Stimulated activated CD8-positive, alpha-beta memory T cell treated with anti-CD3 and anti-CD28 coated beads, Interleukin-12 subunit alpha, Interleukin-12 subunit beta, amount 100 ng/mL, for 24 hours (primary cell): Measurements from ENCODE around the gene TSPAN10.
"Not testable (repeated sequence)": the region's sequence is repeated elsewhere in the genome, so short reads cannot be mapped to it uniquely, and the experiment has no call there.

Experiments
- DNase-seq: peaks from one replicate; pipeline ENCODE4 v3.0.0-alpha.2; 2020; ENCODE audit errors: extremely low read depth

TSPAN10 gene

GRCh38 chr17:81636505-81637288 lies at the start of gene TSPAN10, which contains the start of gene NPLOC4:
TSS of gene TSPAN10 (plus strand) at chr17:81637196. CDS start at chr17:81642413, 5,217 bp downstream.
TSS of gene NPLOC4 (minus strand) at chr17:81637112. CDS start at chr17:81636930, 182 bp downstream.
- peak; percentile 59 for DNase-seq

DNA sequence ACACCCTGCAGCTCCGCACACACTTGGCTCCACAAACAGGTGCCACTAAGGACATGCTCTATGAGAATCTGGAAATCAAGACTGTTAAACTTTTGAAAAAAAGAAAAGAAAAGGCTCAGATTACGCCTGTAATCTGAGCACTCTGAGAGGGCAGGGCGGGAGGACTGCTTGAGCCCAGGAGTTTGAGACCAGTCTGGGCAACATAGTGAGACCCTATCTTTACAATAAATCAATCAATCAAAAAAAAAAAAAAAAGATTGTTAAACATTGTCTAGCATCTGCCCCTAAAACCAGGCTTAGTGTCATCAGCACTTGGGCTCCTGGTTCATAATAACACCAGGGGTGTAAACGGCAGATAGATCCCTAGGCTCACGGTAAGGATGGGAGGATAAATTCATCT lies 47.4 kb upstream of the TSPAN10 start:
- DNase-seq: no peak

DNA sequence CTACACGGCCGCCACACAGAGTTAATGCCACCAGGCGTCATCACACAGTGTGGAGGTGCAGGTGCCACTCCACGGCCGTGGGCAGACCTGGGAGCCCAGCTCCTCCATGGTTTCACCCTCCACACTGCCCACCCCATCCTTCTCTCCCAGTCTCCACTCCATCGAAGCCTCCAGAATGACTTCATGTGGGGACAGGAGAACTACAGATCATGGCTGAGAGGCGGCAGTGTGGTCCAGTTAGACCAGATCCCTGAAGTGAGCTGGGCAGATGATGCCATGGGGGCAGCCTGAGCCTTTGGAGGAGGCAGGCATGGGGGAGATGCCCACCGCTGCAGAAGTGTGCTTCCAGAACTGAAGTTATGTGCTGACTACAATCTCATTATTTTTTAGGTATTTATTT lies 46.9 kb upstream of the TSPAN10 start:
- no peak for DNase-seq

GRCh38 chr17:81591971-81592370 lies 45.0 kb upstream of the TSPAN10 start:
- no peak for DNase-seq

DNA sequence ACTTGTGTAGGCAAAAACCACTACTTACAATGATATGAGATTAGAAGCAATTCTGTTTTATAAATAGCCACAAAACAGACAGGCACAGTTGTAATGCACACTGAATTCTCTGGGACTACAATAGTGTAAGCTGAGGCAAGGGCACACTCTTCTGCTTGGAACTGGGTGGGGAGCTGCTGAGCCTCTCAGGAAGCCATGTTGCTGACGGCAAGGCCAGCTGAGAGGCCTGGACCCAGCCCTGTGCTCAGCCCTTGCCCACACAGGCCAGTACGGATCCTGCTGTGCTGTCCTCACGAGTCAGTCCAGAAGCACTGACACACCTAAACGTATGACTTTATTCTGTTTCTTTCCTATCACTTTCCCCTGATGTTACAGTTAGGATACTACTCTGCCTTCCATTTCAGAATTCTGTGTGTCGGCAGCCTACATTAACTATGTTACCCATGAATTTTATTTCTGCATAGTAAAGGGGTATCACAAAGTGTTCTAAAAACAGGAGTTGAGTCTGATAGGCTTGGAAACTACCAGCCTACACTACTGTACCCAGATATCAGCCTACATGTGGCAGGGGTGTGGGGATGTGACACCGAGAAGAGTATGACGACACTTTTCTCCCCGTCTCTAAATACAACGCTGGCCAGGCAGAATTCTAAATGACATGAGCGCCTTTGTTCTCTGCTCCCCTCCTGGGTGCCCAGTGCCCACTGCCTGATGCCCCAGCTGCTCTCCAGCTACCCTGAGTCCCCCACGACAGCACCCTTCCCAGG lies 43.7 kb upstream of the TSPAN10 start:
- DNase-seq: no peak

GRCh38 chr17:81599719-81600486 lies 37.1 kb upstream of the TSPAN10 start:
- no peak for DNase-seq

DNA sequence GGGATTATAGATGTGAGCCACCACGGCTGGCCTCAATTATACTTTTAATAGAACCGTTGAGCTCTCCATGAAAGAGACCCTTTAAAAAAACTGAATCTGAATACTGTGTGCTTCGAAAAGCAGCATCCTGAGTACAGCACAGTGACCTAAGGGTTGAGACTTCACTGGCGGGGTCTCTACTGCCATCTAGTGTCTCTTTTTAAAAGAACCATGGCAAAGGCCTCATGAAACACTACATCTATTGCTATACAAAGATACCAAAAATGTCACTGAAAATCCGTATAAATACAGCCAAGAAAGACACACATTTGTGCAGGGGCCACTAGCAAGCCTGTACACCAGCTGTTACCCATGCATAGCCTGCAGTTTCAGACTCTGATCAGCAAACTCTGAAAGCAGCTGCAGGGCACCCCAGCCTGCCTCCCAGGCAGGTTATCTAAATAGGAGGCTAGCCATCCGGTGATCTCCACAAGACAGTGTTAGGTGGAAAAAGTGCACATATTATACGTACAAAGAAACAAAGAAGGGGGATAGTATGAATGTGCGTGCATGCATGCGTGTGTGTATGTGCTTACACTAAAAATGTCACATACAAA lies 35.4 kb upstream of the TSPAN10 start:
- no peak for DNase-seq

- no peak for DNase-seq
Observed at GRCh38 chr17:81603846-81604610, 33.0 kb upstream of the TSPAN10 start.

- no peak for DNase-seq
Observed at GRCh38 chr17:81607431-81607830, 29.6 kb upstream of the TSPAN10 start.

DNA sequence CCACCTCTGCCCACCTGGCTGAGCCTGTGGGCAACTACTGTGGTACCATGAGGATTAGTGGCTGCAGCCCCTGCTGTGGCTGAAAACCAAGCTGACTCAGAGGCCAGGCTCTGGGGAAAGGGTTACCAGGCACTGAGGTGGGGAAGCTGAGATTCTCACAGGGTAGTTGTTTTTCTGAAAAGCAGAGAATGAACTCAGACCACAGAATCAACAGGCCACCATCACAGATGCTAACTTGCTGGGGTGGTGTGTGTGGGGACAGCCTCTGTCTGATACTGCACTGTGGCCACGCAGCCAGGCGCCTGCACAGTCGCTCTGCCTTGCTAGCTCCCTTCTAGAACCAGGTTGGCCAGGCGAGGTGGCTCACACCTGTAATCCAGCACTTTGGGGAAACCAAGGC lies 28.9 kb upstream of the TSPAN10 start:
- no peak for DNase-seq

DNA sequence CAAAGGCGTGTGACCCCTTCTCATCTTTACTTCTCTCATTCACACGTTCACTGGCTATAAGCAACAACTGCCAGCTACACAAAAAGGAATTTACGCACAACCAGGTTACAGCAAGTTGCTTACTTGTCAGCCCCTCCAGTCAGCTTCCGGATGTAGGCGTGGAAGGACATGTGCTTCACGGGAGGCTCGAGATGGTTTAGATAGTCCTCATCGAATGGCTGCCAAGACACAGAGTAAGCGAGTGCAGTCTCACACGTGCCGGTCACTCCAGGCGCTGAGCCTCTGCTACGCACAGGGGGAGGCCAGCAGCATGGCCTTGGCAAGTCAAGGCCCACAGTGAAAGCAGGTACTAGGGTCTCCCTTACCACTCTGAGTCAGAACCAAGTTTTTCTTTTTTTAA lies 28.4 kb upstream of the TSPAN10 start:
- DNase-seq: no peak

DNA sequence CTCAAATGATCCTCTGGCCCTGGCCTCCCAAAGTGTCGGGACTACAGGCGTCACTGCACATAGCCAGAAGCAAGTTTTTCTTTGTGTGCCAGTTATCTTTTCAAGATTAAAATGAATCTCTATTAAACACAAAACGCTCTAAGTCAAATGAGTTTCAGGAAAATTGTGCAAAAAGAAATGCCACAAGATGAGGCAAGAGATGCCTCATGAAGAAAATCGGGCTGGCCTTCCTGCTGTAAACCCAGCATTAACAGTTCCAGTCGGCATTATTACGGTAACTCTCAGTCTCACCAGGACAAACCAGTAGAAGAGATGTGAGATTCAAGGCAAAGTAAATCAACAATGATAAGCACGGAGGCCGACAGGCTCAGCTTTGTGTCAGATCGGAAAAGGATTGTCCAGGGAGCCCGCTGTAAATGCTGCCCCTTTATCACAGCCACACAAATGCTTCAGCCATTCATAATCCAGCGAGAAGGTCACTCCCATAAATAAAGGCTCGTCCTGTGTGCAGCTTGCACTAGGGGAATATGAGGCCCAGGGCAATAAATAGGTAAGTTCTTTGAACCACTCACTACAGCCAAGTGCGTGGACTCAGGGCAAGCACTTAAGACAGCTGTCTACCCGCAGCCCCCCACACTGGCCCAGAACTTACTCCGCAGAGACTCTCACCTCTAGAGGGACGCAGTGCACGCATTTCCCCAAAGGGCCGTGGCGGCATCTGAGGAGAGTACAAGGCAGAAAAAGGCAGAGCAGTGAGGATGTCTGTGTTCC lies 27.3 kb upstream of the TSPAN10 start:
- DNase-seq: no peak

DNA sequence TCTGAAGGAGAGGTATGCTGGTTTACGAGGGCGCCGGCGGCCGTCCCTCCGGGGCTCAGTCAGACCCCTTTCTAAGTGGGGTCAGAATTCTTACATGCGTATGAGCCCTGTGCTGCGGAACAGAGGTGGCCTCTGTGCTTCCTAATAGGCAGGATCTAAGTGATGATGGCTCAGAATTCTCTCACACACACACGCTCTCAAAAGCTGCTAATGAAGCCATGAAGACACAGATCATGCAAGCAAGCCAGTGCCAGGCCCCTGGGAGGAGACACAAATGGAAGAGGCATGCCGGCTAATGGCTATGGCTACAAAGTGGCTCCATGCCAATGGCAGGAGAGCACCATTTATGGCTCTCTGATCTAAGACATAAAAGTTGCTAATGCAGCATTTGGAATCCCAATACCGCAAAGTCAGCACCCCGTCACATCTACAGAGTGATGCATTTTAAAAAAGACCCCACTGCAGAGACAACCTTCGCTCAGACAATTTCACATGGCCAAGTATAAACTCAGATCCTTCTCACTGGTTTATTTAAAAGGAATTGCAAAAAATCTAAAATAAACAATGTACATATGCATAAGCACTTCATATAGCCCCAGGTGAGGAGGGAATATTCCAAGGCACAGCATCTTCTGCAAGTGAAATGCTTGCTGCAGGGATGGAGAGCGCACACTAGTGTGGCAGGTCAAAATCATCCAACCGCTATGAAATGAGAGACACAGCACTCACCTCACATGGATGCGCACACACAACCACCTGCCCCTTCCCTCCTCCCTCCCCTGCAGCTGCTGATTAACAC lies 24.6 kb upstream of the TSPAN10 start:
- no peak for DNase-seq

DNA sequence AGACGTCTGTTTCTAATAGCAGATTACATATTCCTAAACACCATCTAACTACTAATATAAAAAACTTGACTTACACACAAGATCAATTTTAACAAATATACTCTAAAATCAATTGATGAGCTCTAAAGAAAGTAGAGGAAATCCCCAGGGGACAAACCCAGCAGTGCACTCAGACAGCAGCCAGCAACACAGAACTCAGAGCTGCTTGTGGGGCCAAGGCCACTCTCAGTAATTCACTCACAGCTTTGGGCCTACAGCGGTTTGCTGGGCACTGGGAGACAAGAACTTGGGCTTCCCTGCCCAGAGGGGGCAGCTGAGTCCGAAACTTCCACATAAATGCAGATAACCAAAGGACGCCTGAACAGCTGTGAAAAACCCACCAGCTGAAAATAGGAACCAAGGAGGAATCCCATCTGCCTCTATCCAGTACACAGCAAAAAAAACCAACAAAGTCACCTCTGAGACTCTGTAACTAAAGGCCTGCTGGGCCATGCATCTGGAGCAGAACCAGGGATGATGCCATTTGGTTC lies 21.5 kb upstream of the TSPAN10 start:
- no peak for DNase-seq

- DNase-seq: no peak
Observed at GRCh38 chr17:81616877-81617276, 20.1 kb upstream of the TSPAN10 start.

GRCh38 chr17:81618307-81618706 lies 18.7 kb upstream of the TSPAN10 start:
- not testable (repeated sequence) for DNase-seq

DNA sequence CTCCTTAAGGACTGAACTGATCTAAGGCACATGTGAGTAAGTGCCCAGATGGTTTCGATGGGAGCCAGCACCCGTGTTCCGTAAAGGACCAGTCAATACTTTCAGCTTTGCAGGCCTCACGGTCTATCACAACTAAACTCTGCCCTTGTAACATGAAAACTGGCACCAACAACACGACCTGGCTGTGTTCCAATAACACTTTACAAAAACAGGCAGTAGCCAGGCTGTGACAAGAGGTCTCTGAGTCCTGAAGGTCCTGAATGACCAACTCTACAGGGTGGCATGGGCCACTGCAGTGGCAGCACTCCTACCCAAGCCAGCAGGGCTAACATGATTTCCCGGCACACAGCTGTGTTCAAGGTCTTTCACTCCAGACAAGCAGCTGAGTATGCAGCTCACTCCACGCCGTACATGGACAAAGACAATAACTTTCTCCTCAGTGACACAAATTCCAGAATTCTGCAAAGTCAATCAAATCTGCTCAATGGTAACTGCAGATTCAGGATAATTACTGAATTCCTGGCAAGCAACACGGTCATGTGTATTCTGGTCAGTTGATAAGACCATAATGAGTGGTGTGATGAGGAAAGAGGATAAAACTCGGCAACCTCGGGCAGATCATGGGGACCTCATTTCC lies 15.4 kb upstream of the TSPAN10 start:
- DNase-seq: no peak

DNA sequence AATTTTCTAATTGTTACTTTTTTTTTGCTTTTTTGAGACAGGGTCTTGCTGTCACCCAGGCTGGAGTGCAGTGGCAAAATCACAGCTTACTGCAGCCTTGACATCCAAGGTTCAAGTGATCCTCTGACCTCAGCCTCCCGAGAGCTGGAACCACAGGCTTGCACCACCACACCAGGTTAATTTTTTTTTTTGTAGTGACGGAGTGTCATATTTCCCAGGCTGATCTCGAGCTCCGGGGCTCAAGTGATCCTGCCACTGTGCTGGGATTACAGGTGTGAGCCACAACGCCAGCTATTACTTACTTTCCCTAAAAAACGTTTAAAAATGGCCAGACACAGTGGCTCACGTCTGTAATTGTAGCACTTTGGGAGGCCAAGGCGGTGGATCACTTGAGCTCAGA lies 6.7 kb upstream of the TSPAN10 start:
- DNase-seq: no peak

- no peak for DNase-seq
Observed at GRCh38 chr17:81631482-81631881, 5.5 kb upstream of the TSPAN10 start.
